GM13977 (cell line): ENCODE measurements around the gene PCYT2.

Experiments used
- DNase-seq: peaks from one replicate; pipeline ENCODE4 v3.0.0; 2012; ENCODE audit warnings: low spot score
- in situ Hi-C: fragments of 300-500 bp; cut with MboI; formaldehyde crosslinking; loops from one replicate; pipeline ENCODE4 v1.12.0; 2022; ENCODE audit warnings: low sequenced_read_pairs, low pct_unique_long_range_greater_than_20kb, mixed read lengths, inconsistent platforms; ENCODE audit not compliant: unreplicated experiment
- TF ChIP-seq, protein P1 (sequence below): IDR thresholded peaks from 2 replicates; pipeline ENCODE4 v1.5.1; 2012; ENCODE audit warnings: mild to moderate bottlenecking, control low read depth; ENCODE audit not compliant: insufficient read depth; ENCODE audit errors: extremely low read depth, missing control alignments

Gene PCYT2

DNA sequence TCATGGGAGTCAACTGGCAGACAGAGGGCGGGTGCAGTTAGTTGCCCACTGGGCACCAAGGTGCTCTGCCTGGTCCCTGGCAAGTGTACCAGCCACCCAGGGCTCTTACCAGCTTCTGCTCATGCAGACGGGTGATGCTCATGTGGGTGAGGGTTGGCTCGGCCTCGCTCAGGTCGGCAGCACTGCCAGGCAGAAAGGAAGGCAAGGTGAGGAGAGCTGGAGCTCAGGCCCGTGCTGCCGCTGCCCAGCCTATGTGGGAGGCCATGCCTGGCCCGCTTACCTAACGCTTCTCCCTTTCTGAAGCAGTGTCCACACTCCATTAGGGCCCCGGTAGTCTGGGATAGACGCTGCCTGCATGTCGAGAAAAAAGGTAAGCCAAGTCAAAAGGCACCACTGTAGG, 4.1 kb upstream of the PCYT2 start:
- TF ChIP-seq, protein P1, sequence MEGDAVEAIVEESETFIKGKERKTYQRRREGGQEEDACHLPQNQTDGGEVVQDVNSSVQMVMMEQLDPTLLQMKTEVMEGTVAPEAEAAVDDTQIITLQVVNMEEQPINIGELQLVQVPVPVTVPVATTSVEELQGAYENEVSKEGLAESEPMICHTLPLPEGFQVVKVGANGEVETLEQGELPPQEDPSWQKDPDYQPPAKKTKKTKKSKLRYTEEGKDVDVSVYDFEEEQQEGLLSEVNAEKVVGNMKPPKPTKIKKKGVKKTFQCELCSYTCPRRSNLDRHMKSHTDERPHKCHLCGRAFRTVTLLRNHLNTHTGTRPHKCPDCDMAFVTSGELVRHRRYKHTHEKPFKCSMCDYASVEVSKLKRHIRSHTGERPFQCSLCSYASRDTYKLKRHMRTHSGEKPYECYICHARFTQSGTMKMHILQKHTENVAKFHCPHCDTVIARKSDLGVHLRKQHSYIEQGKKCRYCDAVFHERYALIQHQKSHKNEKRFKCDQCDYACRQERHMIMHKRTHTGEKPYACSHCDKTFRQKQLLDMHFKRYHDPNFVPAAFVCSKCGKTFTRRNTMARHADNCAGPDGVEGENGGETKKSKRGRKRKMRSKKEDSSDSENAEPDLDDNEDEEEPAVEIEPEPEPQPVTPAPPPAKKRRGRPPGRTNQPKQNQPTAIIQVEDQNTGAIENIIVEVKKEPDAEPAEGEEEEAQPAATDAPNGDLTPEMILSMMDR, result no peak
- no peak for DNase-seq
- in situ Hi-C loops, result no loop called here

GRCh38 chr17:81914103-81914850, 3.1 kb upstream of the PCYT2 start:
- in situ Hi-C loops, result no loop called here
- no peak for DNase-seq
- TF ChIP-seq, protein P1, result no peak

DNA sequence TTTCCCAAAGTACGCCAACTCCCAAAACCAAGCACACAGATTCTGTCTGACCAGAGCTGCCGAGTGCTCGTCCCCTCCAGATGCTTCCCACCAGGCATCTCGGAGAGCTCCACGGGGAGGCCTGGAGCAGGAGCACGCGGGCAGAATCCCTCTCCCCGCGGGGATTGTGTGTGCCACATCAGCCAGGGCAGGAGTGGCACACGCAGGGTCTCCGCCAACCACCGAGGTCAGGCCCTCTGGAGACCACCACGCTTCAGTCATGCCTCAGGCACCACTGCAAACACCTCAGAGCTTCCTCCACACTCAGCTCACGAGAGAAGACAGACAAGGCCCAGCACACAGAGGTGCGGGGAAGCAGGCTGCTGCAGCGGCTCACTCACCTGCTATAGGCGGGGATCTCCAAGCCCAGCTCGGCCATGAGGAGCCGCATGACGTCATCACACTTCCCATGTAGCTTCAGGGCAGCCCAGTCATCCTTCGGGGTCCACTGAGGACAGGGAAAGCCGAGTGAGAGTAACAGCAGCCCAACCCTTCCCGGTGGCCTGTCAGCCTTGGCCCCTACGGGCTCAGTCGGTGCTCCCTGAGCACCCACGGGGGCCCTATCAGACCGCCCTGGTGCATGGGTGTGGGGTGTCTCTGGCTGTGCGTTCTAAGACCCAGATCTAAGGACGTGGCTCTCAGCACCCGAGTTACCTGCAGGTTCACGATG, 2.3 kb upstream of the PCYT2 start:
- TF ChIP-seq, protein P1, result no peak
- no peak for DNase-seq
- in situ Hi-C loops, result no loop called here

DNA sequence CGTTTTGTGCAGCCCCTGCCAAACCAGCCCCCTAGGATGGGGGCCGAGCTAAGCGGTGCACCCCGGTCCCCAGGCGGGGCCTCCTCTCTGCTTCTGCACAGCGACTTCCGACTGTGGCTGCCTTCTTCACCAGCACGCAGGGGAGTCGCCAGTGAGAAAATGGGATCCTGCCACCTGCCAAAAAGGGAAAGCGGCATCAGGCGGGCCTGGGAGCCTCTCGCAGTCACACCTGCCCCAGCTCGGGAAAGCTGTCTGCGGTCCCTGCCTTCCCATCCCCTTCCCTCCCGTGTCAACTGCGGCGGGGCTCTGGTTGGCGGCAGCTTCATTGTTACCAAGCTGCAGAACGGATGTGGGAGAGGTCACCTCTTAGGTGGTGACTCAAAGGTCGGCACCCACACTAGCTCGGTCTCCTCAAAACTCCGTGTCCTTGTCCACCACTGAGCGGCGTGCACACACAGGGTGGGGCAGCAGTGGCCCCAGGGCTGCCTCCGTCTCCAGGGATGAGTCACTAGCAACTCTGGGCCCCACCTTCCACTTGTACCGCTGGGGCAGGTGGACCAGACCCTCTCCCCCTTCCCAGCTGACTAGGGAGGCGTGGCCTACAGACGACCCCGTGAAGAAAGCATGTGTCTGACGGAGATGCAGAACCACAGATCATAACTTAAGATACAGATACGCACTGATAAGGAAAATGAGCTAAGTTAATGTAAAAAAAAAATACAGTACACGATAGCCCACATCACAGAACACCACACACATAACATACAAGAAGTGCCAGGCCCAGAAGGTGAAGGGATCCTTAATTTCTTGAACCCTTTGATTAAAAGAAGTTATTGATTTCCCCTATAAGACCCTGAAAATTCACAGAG, 1.5 kb upstream of the PCYT2 start:
- TF ChIP-seq, protein P1, result no peak
- in situ Hi-C loops, result no loop called here
- DNase-seq, result no peak

- TF ChIP-seq, protein P1, result no peak
- DNase-seq, result no peak
- in situ Hi-C loops, result no loop called here
Measured at GRCh38 chr17:81911969-81912368, 770 bp upstream of the PCYT2 start.

GRCh38 chr17:81910840-81911276, 341 bp downstream of the PCYT2 start:
- in situ Hi-C loops, result no loop called here
- TF ChIP-seq, protein P1, result no peak
- no peak for DNase-seq
